ENCODE measurements around the gene LTB.

DNA sequence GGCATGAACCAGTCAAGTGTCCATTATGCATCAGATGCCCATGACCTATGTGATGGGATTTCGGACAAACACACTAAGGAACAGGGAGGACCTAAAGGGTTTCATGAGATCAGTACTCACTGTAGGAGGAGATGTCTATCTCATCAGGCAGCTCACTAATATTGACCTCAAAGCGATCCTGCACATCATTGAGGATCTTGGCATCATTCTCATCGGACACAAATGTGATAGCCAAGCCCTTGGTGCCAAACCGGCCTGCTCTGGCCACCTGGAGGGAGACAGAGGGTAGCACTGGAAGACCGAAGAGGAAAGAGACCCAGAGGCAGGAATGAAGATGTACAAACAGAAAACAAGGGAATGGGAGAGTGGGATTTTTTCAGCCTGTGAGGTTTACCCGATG, 51.6 kb downstream of the LTB start:
- TF ChIP-seq, protein P1, sequence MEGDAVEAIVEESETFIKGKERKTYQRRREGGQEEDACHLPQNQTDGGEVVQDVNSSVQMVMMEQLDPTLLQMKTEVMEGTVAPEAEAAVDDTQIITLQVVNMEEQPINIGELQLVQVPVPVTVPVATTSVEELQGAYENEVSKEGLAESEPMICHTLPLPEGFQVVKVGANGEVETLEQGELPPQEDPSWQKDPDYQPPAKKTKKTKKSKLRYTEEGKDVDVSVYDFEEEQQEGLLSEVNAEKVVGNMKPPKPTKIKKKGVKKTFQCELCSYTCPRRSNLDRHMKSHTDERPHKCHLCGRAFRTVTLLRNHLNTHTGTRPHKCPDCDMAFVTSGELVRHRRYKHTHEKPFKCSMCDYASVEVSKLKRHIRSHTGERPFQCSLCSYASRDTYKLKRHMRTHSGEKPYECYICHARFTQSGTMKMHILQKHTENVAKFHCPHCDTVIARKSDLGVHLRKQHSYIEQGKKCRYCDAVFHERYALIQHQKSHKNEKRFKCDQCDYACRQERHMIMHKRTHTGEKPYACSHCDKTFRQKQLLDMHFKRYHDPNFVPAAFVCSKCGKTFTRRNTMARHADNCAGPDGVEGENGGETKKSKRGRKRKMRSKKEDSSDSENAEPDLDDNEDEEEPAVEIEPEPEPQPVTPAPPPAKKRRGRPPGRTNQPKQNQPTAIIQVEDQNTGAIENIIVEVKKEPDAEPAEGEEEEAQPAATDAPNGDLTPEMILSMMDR (IDR thresholded peaks at IDR 0.05), result no peak
- no peak for TF ChIP-seq POLR2A (IDR thresholded peaks at IDR 0.05)
